ENCODE measurements around the gene TOLLIP.
"Not testable (repeated sequence)": the region's sequence is repeated elsewhere in the genome, so short reads cannot be mapped to it uniquely, and the experiment has no call there.

The TOLLIP gene

DNA sequence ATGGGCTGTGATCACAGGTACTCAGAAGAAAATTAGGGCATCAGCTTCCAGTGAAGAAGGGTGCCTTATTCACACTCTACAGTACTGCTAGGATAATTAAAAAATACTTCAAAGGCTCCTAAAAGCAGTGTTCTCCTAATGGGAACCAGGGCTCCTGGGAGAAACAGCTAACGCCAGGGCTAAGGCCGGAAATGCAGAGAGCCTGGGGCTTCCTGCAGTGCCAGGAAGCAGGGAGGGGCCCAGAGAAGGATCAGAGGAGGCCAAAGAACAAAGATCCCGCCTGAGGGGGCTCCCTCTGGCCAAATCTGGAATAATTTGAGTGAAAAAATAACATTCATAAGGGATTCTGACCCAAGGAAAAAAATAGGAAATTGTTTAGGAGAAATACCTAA lies 27.5 kb downstream of the TOLLIP start:
- no peak for DNase-seq (ENCODE audit: low read depth in 2 of 2)

DNA sequence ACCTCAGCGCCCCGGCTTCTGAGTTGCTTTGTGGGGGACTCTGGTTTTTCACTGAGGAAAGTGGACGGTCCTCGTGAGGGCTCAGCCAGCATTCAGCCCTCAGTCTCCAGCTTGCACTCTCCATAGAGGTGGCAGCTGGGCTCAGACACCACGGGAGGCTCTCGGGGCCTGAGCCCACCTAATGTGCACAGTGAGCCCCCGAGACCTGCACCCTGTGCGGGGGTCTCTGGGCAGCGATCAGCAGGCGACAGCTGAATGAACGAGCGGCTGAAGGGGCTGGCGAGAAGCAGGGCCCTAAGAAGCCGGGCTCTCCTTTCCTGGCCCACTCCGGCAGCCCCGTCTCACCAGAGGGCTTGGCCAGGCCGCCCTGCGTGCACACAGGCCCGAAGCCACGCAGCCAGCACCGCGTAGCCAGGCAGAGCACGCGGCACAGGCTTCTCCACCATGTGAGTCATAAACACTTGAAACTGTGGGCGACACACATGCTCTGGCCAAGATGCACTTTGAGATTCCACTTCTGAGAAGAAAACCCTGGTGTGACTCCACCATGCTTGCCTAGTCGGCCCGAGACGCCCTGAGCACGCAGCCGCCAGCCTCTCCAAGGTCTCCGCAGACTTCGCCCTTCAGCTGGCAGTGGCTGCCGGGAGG lies 28.0 kb downstream of the TOLLIP start:
- no peak for DNase-seq (ENCODE audit: low read depth in 2 of 2)

DNA sequence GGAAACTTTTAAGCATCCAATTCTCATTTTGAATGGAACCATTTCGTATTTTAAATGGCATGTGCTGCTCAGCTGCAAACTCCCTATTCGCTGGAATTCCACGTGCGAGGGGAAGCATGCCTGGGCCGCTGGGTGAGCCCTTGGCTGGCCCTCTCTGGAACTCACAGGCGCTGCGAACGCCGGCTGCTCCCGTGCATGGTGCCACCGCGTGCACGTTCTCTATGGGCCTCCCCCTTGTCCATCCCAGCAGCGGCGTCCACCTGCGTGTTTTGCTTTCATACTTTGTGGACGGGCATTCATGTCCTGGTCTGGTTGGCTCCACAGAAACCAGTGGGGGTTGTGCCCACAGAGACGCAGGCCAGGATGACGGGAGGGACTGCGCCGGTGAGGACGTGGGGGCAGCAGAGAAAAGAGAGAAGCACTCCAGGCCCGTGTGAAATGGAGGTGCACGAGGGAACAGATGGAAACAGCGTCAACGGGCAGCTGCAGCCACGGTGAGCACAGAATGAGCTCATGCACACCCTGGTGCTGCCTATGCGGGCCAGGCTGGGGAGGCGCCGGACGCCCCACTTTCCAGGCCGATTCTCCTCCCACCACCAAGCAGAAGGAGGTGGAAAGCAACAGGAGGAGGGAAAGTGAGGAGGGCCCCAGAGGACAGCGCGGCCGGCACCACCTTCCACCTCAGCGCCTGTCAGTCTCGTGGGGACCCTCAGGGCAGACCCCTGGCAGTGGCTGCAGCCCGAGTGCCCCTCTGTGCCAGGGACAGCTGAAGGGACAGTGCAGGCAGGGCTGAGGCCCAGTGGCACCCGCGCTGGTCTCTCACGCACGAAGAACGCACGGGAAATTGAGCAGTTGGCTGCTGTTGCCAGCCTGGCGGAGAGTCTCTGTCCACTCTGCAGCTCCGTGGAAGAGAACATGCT lies 29.1 kb downstream of the TOLLIP start:
- no peak for DNase-seq (ENCODE audit: low read depth in 2 of 2)

DNA sequence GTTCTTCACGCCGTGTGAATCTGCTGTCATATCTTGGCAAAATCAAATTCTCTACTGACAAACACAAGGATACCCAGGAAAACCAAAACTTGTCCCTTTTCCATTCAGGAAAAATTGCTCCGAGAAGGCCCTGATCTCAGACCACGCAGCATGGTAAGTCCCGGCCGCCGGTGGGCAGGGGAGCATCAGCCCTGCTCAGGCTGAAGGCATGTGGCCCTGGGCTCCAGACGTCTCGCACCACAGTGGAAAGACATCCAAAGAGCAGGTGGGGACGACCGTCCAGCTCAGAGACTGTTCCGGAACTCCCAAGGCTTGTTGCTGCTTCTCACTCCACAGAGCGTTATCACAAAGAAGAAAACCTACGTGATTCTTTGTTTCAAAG lies 29.8 kb downstream of the TOLLIP start:
- no peak for DNase-seq (ENCODE audit: low read depth in 2 of 2)

DNA sequence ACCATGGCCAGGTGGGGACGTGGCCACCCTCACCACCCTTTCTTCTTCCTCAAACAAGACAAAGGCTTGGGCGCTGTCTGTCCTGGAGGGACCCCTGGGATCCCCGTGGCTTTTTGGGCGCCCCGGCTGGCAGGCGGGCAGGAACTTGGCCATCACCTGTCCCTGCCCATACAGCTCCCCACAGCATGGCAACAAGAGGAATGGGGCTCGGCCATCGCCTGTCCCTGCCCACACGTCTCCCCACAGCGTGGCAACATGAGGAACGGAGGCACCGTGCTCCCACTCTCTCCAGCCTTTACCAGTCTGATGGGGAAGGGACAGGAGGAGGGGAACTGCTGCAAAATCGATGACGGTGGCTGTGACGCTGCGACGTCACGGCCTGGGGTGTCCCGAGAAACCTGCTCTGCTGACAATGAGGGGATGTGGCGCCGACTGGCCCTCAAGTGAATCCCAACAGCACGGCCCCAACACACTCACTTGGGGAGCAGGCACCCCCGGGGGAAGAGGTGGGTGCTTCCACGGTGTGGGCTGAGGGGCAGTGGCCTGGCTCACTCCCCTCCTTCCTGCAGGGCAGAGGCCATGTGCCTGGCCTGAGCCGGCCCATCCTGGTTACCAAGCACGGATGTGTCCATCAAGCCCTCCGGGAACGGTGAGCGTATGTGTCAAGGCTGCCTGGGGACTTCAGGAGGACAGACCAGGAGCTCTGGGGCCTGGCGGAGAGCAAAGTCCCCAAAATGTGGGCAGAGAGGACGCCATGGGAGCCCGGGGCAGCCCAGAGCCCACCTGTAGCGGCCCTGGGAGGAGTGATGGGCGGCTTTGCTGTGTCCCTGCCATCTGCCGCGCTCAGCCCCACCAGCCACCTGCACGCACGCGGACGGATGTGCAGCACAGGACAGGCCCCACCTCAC lies 30.4 kb downstream of the TOLLIP start:
- no peak for DNase-seq (ENCODE audit: low read depth in 2 of 2)

DNA sequence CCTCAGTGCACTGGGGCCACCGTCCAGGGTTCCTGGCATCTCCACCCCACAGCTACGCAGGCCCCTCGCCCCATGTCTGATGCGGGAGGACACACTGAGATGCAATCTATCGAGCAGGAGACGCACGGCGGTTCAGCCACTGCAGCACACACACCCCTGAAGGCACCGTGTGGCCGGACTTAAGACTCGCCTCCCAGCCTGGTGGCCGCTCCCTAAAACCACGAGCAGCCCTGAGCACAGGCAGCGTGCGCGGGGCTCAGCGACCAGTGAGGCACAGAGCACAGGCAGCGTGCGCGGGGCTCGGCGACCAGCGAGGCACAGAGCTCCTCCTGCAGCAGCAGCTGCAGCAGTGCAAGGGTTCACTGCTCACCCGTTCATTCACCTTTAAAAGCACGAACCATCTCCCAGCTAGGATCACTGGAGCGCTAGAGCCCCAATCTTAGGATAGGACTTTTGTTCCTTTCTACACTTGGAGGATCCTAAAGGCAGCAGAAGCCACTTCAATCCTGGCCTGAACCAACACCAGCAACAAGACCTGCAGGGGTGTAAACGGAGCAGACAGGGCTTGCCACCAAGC lies 31.4 kb downstream of the TOLLIP start:
- DNase-seq (ENCODE audit: low read depth in 2 of 2), result no peak

DNA sequence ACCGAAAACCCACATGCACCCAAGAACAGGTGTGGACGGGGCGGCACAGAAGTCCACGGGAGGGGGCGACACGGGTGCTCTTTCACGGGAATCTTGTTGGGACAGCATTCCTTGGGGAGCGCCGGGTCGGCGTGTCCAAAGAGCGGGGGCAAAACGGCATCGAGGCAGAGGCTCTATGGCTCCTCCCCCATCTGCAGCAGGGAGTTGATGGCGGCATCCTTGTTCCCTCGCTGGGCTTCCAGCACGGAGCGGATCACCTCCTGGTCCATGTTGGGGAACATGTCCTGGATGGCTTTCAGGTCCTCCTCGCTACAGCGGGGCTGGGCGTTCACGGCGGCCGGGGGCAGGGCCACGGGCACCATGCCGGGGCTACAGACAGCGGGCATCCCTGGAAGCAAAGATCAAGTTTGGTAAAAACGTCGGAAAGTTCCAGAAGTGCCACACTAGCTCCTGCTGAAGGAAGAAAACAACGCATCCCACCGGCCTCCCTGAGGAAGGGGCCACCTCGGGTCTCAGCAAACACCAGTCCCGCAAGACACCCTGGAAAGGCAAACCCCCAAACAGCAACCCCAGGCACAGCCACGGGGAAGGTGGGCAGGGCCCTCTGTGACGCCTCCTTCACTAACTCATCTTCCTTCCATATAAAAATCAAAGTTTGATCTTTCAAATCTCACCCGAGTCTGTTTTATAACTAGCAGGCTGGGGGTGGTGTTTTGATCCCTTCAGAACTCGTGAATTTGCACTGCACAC lies 32.4 kb downstream of the TOLLIP start:
- DNase-seq (ENCODE audit: low read depth in 2 of 2), result no peak

DNA sequence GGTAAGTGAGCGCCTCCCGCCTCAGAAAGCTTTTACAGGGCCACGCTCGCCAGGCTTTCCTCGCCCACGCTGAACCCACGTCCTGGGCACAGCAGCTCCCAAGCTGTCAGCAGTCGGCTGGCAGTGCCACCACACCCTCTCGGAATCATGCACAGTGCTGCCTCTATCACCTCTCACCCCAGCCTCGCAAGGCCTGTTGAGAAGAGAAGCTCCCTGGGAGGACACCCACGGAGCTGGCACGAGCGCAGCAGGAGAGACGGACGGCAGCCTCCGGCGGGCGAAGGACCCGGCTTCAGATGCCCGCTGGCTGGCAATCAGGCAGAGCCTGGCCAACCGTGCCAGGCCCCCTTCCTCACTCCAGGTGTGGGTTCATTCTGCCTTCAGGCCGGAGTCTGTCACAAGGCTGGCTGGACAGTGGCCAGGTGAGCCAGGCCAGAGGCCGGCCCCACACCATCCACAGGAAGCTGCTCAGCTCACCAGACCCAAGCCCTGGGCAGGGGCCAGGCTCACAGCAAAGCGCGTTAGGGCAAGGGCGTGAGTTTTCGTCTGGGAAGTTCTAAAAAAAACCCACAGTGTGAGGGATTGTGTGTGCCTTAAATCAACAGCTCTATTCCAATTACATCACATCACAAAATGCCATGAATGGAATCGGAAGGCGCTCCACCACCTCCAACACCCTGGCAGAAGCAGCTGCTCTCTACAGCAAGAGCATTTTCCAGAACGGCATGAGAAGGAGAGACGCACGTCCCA lies 33.2 kb downstream of the TOLLIP start:
- no peak for DNase-seq (ENCODE audit: low read depth in 2 of 2)

DNA sequence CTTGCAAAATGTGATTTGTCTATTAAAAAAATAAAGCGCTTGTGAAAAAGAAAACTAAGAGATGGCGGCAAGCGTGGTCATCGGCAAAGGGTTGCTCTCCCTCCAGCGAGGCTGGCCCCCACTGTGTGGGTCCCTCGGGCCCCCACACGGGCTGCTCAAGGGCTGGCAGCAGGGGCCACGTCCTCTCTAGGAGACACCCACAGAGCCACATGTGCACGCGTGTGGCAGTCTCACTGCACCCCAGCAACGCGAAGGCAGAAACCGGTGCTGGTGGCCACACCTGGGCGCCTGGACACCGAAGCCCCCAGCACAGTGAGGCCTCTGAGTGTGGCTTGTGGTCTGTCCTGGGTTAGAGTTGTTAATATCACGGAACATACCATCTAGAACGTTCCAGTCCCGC lies 34.4 kb downstream of the TOLLIP start:
- no peak for DNase-seq (ENCODE audit: low read depth in 2 of 2)

DNA sequence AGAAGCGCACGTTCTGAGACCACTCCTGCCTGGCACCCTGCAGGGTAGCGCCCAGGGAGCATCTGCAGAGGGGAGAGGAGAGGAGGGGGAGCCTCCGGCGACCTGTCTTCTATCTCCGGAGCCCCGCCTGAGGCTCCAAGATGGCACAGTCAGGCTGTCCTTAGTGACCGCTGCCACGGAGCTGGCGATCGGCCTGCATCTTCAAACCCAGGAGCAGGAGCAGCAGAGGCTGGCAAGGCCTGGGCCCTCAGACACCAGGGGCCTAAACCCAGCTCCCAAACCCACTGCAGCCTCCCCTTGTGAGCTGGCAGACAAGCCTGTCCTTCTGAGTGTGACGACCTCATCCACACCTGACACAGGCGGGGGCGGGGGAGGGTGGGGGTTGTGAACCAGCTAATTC lies 34.9 kb downstream of the TOLLIP start:
- DNase-seq (ENCODE audit: low read depth in 2 of 2), result no peak

DNA sequence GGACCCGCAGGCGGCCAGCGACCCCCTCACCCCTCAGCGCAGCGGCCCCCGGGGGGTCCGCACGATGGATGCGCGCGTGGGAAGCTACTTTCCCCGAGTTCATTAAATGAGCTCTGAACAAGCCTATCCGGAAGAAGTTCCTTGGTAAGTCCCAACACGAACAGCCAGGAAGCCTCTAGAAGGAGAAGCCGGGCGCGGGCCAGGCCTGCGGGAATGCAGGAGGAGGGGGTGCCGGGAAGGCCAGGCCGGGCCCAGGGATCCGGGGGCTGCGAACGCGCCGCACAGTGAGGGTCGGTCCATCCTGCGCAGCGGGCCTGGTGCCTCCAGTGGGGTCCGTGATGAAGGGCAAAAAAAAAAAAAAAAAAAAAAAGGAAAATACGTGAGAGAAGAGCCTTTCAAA lies 36.9 kb downstream of the TOLLIP start:
- DNase-seq (ENCODE audit: low read depth in 2 of 2), result no peak

DNA sequence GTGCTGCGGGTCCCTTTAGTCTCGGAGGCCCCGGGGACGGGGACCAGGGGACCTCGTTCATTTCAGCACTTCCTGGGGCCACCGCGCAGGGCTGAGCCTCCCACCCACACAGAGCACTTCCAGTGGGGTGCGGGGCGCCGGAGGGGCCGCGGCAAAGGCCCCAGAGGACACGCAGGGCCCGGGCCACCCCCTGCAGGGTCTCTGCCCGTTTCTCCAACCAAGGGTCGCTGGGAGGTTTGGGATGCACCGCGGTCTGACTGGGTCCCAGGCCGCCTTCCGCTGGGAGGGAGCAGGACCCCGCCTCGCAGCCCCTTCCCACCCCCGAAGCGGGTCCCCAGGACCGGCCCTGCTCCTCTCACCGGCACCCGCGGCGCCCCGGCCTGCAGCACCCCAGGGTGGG lies 37.5 kb downstream of the TOLLIP start:
- DNase-seq (ENCODE audit: low read depth in 2 of 2), result no peak

DNA sequence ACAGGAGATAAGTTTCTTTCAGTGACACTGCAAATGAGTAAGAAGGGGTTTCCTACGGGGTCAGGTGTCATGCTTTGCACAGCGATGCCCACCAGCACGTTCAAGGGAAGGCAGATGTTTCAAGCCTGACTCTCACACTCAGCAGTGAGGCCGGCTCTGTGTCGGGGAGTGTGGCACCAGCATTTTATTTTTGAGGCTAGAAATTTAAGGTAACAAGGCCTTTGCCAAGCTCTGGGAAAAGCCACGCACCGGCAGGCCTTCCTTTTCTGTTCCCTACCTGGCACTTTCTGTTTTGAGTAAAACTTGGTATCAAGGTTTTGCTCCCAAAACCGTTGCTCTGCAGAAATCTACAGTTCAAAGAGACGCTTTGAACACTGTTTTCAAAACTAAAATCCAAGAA lies 38.0 kb downstream of the TOLLIP start:
- DNase-seq (ENCODE audit: low read depth in 2 of 2), result no peak

DNA sequence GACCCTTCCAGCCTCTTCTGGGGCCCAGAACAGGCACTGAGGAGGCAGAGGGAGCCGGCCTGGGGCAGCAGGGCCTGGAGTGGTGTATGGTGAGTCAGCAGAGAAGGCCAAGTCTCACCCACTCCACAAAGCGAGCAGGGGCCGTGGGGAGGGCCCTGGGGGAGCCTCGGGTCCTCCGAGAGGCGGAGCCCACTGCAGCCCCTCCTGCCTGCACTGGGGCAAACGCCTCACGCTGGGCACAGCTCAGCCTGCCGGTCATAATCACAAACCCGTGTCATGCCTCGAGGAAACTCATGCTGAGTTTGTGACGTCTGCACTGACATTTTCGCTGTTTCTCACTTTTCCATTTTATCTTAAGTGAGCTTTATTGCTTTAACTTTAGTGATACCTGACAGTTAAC lies 38.4 kb downstream of the TOLLIP start:
- DNase-seq (ENCODE audit: low read depth in 2 of 2), result no peak

DNA sequence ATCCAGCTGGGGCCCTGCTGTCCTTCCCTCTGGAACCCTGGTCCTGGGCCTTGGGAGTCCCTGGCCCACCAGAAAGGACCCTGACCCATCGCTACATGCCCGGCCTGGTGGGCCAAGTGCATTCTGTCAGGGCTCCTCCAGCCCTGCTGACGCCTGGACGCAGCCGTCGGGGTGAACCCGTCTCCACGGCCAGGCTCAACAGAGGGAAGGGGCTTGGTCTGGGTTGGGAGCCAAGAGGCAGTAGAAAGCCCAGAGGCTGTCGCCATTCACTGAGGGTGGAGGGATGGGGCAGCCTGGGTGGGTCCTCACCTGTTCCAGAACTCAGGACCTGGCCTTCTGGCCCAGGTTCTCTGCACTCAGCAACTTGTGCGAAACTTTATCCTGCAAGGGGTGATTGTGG lies 39.0 kb downstream of the TOLLIP start:
- DNase-seq (ENCODE audit: low read depth in 2 of 2), result no peak

DNA sequence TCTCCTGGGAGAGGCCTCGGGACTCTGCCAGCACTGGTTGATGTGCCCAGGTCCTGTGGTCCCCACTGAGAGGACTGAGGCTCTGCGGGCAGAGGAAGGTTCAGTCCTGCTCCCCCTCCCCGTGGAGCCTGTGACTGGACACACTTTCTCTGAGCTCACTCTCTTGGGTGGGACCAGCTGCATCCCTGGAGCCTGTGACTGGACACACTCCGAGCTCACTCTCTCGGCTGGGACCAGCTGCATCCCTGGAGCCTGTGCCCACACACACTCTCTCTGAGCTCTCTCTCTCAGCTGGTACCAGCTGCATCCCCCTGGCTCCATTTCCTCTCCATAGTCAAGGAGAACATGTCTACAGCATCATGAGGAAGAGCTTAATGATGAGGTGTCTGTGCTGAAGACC lies 39.5 kb downstream of the TOLLIP start:
- no peak for DNase-seq (ENCODE audit: low read depth in 2 of 2)

DNA sequence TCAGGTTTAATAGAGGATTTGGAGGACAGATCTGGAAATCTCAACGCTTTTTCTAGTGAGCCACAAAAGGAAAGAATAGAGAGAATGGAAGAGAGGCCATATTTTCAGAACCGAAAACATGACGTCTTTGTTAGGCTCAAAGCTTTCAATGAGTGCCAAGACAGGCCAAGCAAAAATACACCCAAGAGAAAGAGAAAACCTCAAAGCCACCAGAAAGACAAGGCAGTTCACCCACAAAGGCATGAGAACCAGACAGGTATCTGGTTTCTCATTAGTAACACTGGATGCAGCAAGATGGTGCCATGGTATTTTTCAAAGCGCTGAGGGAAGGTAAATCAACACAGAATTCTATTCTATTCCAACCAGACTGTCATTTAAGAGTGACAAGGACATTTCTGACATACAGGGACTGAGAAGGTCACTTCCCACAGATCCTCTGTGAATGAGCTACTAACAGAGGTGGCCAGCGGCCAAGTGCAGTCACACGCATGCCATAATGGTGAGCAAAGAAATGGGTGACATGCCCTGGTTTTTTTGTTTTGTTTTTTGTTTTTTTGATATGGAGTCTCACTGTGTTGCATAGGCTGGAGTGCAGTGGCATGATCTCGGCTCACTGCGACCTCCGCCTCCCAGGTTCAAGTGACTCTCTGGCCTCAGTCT lies 41.9 kb downstream of the TOLLIP start:
- no peak for DNase-seq (ENCODE audit: low read depth in 2 of 2)

DNA sequence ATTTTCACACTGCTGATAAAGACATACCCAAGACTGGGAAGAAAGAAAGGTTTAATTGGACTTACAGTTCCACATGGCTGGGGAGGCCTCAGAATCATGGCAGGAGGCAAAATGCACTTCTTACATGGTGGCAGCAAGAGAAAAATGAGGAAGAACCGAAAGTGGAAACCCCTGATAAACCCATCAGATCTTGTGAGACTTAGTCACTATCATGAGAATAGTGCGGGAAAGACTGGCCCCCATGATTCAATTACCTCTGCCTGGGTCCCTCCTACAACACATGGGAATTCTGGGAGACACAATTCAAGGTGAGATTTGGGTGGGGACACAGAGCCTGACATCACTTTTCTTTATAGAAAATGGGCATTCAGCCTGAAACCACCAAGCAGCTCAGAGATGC lies 42.5 kb downstream of the TOLLIP start:
- DNase-seq (ENCODE audit: low read depth in 2 of 2), result not testable (repeated sequence)

DNA sequence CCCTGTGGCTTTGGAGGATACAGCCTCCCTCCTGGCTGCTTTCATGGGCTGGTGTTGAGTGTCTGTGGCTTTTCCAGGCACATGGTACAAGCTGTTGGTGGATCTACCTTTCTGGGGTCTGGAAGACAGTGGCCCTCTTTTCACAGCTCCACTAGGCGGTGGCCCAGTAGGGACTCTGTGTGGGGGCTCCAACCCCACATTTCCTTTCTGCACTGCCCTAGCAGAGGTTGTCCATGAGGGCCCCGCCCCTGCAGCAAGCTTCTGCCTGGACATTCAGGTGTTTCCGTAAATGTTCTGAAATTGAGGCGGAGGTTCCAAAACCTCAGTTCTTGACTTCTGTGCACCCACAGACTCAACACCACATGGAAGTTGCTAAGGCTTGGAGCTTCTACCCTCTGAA lies 44.0 kb downstream of the TOLLIP start:
- not testable (repeated sequence) for DNase-seq (ENCODE audit: low read depth in 2 of 2)

DNA sequence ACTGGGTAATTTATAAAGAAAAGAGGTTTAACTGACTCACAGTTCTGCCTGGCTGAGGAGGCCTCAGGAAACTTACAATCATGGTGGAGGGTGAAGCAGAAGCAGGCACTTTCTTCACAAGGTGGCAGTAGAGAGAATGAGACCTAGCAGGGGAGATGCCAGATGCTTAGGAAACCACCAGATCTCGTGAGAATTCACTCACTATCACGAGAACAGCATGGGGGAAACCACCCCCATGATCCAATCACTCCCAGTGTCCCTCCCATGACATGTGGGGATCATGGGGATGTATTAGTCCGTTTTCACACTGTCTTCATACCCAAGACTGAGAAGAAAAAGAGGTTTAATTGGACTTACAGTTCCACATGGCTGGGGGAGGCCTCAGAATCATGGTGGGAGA lies 45.0 kb downstream of the TOLLIP start:
- not testable (repeated sequence) for DNase-seq (ENCODE audit: low read depth in 2 of 2)
